ENCODE measurements around the gene CEBPZOS. TPM values are rescaled to one million over a fixed set of nuclear protein-coding genes. Genes with fewer than 3 reads are reported as not detected.

The CEBPZOS gene
- total and polyA plus RNA-seq, 4 donors, result 9.1 to 22.9 (median 13.5) TPM

DNA sequence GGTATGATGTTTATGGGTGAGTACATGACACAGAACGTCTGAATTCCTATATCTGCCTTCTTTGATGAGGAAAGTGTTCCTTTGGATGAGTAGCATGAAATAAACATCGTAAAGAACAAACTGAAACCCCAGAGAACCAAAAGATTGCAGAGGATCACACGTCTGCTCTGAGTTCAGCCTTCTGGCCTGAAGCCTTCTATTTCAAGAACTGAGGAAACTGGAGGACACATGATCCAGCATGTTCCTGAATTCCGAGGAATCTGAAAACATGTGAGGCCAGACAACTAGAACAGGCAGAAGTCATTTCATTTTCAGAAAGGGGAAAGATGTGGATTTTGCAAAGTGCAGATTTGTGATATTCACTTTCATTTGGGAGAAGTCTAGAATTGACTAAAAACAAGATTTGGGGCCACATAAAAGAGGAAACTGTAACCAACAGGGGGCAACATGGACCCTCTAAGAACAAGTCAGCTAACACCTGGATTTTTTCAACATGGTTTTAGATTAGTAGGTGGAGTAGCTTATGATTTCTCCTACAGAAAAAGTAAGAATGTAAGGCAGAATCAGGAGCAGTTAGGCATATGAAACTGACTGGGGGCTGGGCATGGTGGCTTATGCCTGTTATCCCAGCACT lies 16.2 kb upstream of the CEBPZOS start:
- H3K36me3 ChIP-seq (ENCODE audit: control insufficient read depth in 4 of 4, insufficient read depth in 3 of 4, low read depth in 1 of 4, low read length in 3 of 4), result no peaks in the 10 kb centered on the region

More for the DNA sequence above, 16.2 kb upstream of the CEBPZOS start:
- 70% methylated on average over 4 of the region's 4 CpGs for WGBS
- TF ChIP-seq, protein P1, sequence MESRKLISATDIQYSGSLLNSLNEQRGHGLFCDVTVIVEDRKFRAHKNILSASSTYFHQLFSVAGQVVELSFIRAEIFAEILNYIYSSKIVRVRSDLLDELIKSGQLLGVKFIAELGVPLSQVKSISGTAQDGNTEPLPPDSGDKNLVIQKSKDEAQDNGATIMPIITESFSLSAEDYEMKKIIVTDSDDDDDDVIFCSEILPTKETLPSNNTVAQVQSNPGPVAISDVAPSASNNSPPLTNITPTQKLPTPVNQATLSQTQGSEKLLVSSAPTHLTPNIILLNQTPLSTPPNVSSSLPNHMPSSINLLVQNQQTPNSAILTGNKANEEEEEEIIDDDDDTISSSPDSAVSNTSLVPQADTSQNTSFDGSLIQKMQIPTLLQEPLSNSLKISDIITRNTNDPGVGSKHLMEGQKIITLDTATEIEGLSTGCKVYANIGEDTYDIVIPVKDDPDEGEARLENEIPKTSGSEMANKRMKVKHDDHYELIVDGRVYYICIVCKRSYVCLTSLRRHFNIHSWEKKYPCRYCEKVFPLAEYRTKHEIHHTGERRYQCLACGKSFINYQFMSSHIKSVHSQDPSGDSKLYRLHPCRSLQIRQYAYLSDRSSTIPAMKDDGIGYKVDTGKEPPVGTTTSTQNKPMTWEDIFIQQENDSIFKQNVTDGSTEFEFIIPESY (IDR thresholded peaks at IDR 0.05), result no peak
- no peak for TF ChIP-seq REST (IDR thresholded peaks at IDR 0.05)
- no peak for TF ChIP-seq YY1 (IDR thresholded peaks at IDR 0.05)
- no peak for TF ChIP-seq NR2F2 (IDR thresholded peaks at IDR 0.05)
- TF ChIP-seq FOXA2 (IDR thresholded peaks at IDR 0.05), result no peak
- TF ChIP-seq GABPA (IDR thresholded peaks at IDR 0.05 in 1 of 2, conservative IDR thresholded peaks at IDR 0.05 in 1 of 2), result no peak
- TF ChIP-seq, protein P2, sequence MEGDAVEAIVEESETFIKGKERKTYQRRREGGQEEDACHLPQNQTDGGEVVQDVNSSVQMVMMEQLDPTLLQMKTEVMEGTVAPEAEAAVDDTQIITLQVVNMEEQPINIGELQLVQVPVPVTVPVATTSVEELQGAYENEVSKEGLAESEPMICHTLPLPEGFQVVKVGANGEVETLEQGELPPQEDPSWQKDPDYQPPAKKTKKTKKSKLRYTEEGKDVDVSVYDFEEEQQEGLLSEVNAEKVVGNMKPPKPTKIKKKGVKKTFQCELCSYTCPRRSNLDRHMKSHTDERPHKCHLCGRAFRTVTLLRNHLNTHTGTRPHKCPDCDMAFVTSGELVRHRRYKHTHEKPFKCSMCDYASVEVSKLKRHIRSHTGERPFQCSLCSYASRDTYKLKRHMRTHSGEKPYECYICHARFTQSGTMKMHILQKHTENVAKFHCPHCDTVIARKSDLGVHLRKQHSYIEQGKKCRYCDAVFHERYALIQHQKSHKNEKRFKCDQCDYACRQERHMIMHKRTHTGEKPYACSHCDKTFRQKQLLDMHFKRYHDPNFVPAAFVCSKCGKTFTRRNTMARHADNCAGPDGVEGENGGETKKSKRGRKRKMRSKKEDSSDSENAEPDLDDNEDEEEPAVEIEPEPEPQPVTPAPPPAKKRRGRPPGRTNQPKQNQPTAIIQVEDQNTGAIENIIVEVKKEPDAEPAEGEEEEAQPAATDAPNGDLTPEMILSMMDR (IDR thresholded peaks at IDR 0.05; ENCODE audit: low read depth, low read length, missing input control), result no peak
- TF ChIP-seq SP1 (IDR thresholded peaks at IDR 0.05), result no peak
- no peak for TF ChIP-seq HNF4A (conservative IDR thresholded peaks at IDR 0.05)
- no peak for TF ChIP-seq JUND (IDR thresholded peaks at IDR 0.05)
- TF ChIP-seq RXRA (IDR thresholded peaks at IDR 0.05), result no peak
- no peak for TF ChIP-seq MAX (IDR thresholded peaks at IDR 0.05)
- no peak for TF ChIP-seq EGR1 (IDR thresholded peaks at IDR 0.05; ENCODE audit: low read depth in 2 of 2)
- TF ChIP-seq RAD21 (IDR thresholded peaks at IDR 0.05), result no peak
- no peak for TF ChIP-seq FOXA1 (IDR thresholded peaks at IDR 0.05)
- TF ChIP-seq, protein P3, sequence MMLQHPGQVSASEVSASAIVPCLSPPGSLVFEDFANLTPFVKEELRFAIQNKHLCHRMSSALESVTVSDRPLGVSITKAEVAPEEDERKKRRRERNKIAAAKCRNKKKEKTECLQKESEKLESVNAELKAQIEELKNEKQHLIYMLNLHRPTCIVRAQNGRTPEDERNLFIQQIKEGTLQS (IDR thresholded peaks at IDR 0.05), result no peak
- TF ChIP-seq HNF4G (IDR thresholded peaks at IDR 0.05), result no peak
- TF ChIP-seq TAF1 (conservative IDR thresholded peaks at IDR 0.05), result no peak
- Histone ChIP-seq H3K4me3 (ENCODE audit: low read depth in 1 of 3, low read length in 3 of 3) (no peak overlapping the region), H3K27me3 (ENCODE audit: control insufficient read depth in 4 of 4, insufficient read depth in 4 of 4, low read length in 3 of 4) (no peaks in the 10 kb centered on the region), H3K27ac (ENCODE audit: low read depth in 1 of 2, low read length in 2 of 2) (no peak overlapping the region), H3K4me1 (ENCODE audit: control insufficient read depth in 4 of 4, insufficient read depth in 4 of 4, low read length in 3 of 4) (no peaks in the 10 kb centered on the region), H3K9me3 (ENCODE audit: control insufficient read depth in 4 of 4, low read length in 3 of 4) (no peaks in the 10 kb centered on the region), H3K9ac (ENCODE audit: low read depth in 1 of 2, low read length in 2 of 2) (no peak overlapping the region)
- DNase-seq (ENCODE audit: low spot score), result no peak

Data from liver (tissue), 9 donors.